GM19397 (cell line): Measurements from ENCODE around the gene PRAMEF4.
"Not testable (repeated sequence)": the region's sequence is repeated elsewhere in the genome, so short reads cannot be mapped to it uniquely, and the experiment has no call there.

Experiments used
- ATAC-seq: cut with Tn5 transposase; IDR thresholded peaks from one replicate; pipeline ENCODE4 v1.9.1; 2021; ENCODE audit warnings: mild to moderate bottlenecking, moderate library complexity; ENCODE audit not compliant: unreplicated experiment

Gene PRAMEF4

DNA sequence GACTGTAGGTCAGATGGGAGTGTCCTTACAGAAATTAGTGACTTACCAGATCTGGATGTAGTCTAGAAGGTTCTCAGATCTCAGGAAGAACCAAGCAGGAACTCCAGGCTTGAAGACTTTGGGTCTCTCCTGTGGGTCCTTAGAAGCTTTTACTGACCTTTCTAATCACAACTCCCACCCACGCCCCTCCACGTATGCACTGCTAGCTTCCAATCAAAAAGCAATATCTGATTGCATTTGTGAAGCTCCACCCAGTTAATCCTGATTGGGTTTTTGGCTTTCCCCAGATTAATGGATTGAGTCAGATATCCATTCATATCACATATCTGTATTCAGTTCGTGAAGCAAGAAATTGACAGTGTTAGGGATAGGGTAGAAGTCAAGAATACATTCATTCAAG, at the start of gene PRAMEF4:
PRAMEF4 (minus strand) TSS at position 101 of the 400 bp plus-strand sequence. CDS start 2,807 bp downstream, outside the sequence.
- not testable (repeated sequence) for ATAC-seq

DNA sequence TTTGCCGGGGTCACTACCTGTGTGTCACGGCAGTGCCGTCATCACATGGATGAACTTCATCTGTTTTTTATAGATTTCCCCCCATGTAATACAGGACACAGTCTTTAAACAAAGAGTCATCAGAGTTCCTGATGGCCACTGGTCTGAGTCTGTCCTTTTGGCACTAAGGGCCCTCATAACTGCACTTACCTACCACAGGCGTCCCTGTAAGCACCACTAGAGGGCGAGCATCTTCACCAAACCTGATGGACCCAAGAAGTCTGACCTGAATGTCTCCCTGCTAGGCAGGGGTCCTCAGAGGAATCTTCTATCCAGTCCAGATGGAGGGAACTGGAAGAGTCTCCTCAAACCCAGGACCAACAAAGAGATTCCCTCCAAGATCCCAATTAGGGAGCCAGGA, 38.4 kb upstream of the PRAMEF4 start:
- not testable (repeated sequence) for ATAC-seq

DNA sequence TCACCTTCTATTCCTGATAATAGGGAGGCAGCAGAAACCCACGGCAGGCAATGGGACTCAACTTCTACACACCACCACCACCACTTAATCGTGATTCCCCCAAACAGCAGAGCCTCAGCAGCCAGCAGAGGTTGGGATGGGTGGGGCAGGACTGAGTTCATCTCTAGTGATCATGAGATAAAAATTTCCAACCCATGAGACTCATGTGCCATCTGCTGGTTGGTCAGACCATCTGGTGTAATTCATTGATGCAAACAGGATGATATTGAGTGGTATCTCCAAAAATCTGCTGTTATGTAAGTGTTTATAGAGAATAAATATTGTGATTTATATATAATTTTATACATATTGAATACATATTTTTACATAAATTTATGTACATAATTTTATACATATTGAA, 35.7 kb upstream of the PRAMEF4 start:
- ATAC-seq, result not testable (repeated sequence)

GRCh38 chr1:12916310-12916709, 30.3 kb upstream of the PRAMEF4 start, which contains the start of gene PRAMEF7:
PRAMEF7 (plus strand) TSS chr1:12916610; CDS start chr1:12917693, 1,083 bp downstream.
- not testable (repeated sequence) for ATAC-seq

- not testable (repeated sequence) for ATAC-seq
Measured at GRCh38 chr1:12903793-12904572, 18.0 kb upstream of the PRAMEF4 start.

DNA sequence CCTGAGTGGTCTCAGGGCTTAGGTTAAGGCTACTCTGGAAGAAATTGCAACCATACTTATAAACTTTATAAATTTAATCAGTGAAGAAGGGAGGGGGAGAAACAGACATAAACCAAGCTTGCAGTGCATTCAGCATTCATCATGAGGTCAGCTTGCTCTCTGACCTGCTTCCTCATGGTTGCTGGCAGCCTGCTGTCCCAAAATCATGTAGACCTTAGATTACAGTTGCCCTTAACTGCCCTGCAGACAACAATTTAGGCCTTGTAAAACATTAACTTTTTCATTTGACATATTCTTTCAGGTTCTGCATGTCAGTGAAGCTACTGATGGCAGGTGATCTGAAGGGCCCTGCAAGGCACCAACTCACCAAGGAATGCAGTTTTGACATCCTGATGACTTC, 13.2 kb upstream of the PRAMEF4 start:
- not testable (repeated sequence) for ATAC-seq

DNA sequence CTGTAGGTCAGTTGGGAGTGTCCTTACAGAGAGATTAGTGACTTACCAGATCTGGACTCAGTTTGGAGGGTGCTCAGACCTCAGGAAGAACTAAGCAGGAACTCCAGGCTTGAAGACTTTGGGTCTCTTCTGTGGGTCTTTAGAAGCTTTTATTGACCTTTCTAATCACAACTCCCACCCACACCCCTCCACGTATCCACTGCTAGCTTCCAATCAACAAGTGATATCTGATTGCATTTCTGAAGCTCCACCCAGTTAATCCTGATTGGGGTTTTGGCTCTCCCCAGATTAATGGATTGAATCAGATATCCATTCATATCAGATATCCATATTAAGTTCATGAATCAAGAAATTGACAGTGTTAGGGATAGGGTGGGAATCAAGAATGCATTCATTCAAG, 12.2 kb upstream of the PRAMEF4 start, which contains the start of gene PRAMEF10:
PRAMEF10 (minus strand) TSS at position 101 of the 400 bp plus-strand sequence. CDS start 2,423 bp downstream, outside the sequence.
- not testable (repeated sequence) for ATAC-seq

DNA sequence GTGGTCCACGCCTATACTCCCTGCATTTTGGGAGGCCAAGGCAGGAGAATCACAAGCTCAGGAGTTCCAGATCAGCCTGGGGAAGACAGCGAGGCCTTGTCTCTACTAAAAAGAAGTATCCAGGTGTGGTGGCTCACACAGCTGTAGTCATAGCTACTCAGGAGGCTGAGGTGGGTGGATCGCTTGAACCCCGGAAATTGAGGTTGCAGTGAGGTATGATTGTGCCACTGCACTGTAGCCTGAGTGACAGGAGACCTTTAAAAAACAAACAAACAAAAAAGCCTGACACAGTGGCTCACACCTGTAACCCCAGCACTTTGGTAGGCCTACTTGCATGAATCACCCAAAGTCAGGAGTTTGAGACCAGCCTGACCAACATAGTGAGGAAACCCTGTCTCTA, 7.5 kb downstream of the PRAMEF4 start:
- ATAC-seq, result not testable (repeated sequence)

- not testable (repeated sequence) for ATAC-seq
Measured at GRCh38 chr1:12863131-12863880, 22.7 kb downstream of the PRAMEF4 start.

GRCh38 chr1:12856786-12857185, 29.2 kb downstream of the PRAMEF4 start, which contains the start of gene PRAMEF2:
PRAMEF2 (plus strand) TSS chr1:12857086; CDS start chr1:12859010, 1,924 bp downstream.
- not testable (repeated sequence) for ATAC-seq

GRCh38 chr1:12851779-12852178, 34.2 kb downstream of the PRAMEF4 start:
- ATAC-seq, result no peak

DNA sequence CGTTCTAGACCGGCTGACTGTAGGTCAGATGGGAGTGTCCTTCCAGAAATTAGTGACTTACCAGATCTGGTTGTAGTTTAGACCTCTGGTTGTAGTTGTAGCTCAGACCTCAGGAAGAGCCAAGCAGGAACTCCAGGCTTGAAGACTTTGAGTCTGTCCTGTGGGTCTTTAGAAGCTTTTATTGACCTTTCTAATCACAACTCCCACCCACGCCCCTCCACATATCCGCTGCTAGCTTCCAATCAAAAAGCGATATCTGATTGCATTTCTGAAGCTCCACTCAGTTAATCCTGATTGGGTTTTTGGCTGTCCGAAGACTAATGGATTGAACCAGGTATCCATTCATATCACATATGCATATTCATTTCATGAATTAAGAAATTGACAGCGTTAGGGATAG, 37.4 kb downstream of the PRAMEF4 start, which contains the start of gene HNRNPCL1:
HNRNPCL1 (minus strand) TSS at position 101 of the 400 bp plus-strand sequence. CDS start 431 bp downstream, outside the sequence.
- ATAC-seq, result not testable (repeated sequence)

- ATAC-seq, result not testable (repeated sequence)
Measured at GRCh38 chr1:12833251-12833650, 52.8 kb downstream of the PRAMEF4 start.

- not testable (repeated sequence) for ATAC-seq
Measured at GRCh38 chr1:12831310-12831709, 54.7 kb downstream of the PRAMEF4 start, which contains the start of gene PRAMEF11. PRAMEF11 (minus strand) TSS chr1:12831410; CDS start chr1:12828789, 2,621 bp downstream.
